SW 1271 (cell line): ENCODE results near the gene NPB.

ENCODE experiments used
- DNase-seq, 2 experiments: peaks; one replicate each; lab custom pipeline; 2025; lab: John Stamatoyannopoulos, UW

The NPB gene

GRCh38 chr17:81925860-81926450, 23.9 kb downstream of the NPB start:
- DNase-seq, result no peak

GRCh38 chr17:81926451-81927151, 24.6 kb downstream of the NPB start:
- DNase-seq, result peak; percentile 59 to 70

- no peak for DNase-seq
Measured at GRCh38 chr17:81927152-81927652, 25.2 kb downstream of the NPB start.

GRCh38 chr17:81927653-81928543, 25.9 kb downstream of the NPB start, which contains the start of gene MAFG:
TSS of gene MAFG (minus strand) at chr17:81927735. CDS start at chr17:81923185, 4,550 bp downstream.
- peak; percentile 52 to 90 for DNase-seq

GRCh38 chr17:81928544-81929252, 26.7 kb downstream of the NPB start:
- no peak for DNase-seq

GRCh38 chr17:81929253-81930141, 27.5 kb downstream of the NPB start:
- no peak for DNase-seq

- DNase-seq, result no peak
Measured at GRCh38 chr17:81930142-81931125, 28.4 kb downstream of the NPB start.

- no peak for DNase-seq
Measured at GRCh38 chr17:81931189-81931556, 29.1 kb downstream of the NPB start.

GRCh38 chr17:81931557-81932332, 29.7 kb downstream of the NPB start:
- no peak for DNase-seq

- DNase-seq, result no peak
Measured at GRCh38 chr17:81932333-81932983, 30.4 kb downstream of the NPB start.

GRCh38 chr17:81933178-81933699, 31.2 kb downstream of the NPB start:
- no peak for DNase-seq

GRCh38 chr17:81934098-81934757, 32.2 kb downstream of the NPB start:
- DNase-seq, result no peak

GRCh38 chr17:81934850-81935708, 33.0 kb downstream of the NPB start:
- DNase-seq, result no peak

GRCh38 chr17:81935709-81936084, 33.7 kb downstream of the NPB start:
- DNase-seq, result no peak

- no peak for DNase-seq
Measured at GRCh38 chr17:81939218-81939617, 37.2 kb downstream of the NPB start.

GRCh38 chr17:81939881-81940385, 37.9 kb downstream of the NPB start:
- DNase-seq, result no peak
